Right ventricle myocardium superior (tissue), 1 donor: ENCODE data around the gene MRPL40. TPM values are rescaled to one million over a fixed set of nuclear protein-coding genes. Genes with fewer than 3 reads are reported as not detected.

Source experiments
- ATAC-seq: fragments of 200-7000 bp; cut with Tn5 transposase; one replicate; pipeline ENCODE4 v1.9.1; 2020; ENCODE audit warnings: mild to moderate bottlenecking; ENCODE audit not compliant: poor library complexity
- DNase-seq: peaks from one replicate; pipeline ENCODE4 v3.0.0-alpha.2; 2020
- intact Hi-C: fragments of 100-400 bp; cut with DNase I; formaldehyde crosslinking; loops from one replicate; pipeline ENCODE4 v1.11.2; 2022
- total RNA-seq: library from RNA; stranded (reverse); fragmentation: NEBNext Ultra II Directional; extraction: Animal tissue kit (Norgen Biotek cat#: 25700); gene quantifications from one replicate; pipeline ENCODE4 v1.2.1, GENCODE V29; 2021
- donor health status: DM: no; HTN: yes; CAD: no; lungs with severe emphysema.

Gene MRPL40
- total RNA-seq, 1 donor from 2014 or later: 56.1 TPM

DNA sequence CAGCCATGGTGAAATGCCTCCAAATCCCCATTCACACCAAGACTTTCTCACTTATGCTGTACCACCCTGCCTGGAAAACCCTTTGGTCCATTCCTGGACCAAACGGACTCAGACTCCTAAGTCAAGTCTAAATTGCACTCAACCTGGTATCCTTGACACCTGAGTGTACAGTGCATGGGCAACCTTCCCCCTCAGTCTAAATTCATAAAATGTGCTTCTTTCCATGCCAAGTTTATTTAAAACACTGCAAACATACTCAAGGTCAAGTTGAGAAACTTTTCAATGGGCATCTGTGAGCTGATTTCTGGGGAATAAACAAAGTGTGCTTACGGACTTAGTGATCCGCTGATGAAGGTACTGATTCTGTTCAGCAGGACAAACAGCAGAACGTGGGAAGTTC is 27.2 kb upstream of the MRPL40 start:
- intact Hi-C loops: no loop called here
- ATAC-seq (no peak), DNase-seq (no peak)

- DNase-seq (no peak), ATAC-seq (no peak)
- intact Hi-C loops: no loop called here
Measured at GRCh38 chr22:19405652-19406051, 26.7 kb upstream of the MRPL40 start.

- intact Hi-C loops: no loop called here
Measured at GRCh38 chr22:19406281-19406811, 26.0 kb upstream of the MRPL40 start.

GRCh38 chr22:19406846-19407245 is 25.5 kb upstream of the MRPL40 start:
- intact Hi-C loops: no loop called here
- no peak for DNase-seq
- peak; percentile 71 for ATAC-seq

More at GRCh38 chr22:19406281-19406811, 26.0 kb upstream of the MRPL40 start:
- no peak for ATAC-seq
- DNase-seq: no peak

DNA sequence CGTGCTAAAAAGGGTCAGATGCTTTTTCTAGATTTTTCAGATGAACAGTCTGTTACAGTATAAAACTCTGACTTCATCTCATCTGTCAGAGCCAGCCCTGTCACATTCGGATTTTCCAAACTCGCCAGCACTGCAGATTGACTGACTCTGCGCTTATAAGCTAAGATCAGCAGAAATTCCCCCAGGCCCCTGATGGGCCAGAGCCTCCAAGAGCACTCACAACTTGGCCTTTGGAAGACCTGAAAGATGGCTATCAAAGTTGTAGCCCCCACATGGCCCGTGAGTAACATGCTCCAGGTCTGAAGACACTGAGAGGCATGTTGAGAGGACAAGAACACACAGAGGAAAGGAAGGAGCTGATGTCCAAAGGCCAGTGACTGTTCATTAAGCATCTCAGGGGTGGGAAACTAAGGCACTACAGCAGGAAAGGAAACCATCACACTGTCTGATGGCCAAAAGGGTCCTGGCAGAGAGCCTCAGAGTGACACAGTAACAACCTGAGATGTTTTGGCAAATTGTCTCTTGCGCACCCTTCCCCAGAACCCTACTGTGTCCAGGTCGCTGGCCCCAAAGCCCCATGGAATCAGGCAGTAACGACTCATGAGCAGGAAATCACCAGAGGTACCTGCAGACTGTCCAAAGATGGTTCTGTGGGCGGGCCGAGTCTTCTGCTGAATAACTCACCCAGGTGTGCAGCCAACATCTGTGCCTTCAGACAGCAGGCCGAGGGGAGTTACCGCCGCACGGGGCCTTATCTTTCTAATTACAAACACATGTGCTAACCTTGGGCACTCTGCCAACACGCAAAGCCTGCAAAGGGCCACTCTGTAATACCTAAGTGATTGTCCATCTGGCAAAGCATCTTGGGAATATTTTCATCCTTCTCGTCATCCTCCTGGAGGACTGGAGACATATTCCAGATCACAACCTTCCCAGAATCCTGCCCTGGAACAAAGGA is 24.4 kb upstream of the MRPL40 start:
- no peak for DNase-seq
- intact Hi-C loops: no loop called here
- ATAC-seq: peak; percentile 33

GRCh38 chr22:19410941-19411689 is 21.2 kb upstream of the MRPL40 start:
- DNase-seq (peak; percentile 58), ATAC-seq (peak; percentile 76)
- intact Hi-C loops: no loop called here

DNA sequence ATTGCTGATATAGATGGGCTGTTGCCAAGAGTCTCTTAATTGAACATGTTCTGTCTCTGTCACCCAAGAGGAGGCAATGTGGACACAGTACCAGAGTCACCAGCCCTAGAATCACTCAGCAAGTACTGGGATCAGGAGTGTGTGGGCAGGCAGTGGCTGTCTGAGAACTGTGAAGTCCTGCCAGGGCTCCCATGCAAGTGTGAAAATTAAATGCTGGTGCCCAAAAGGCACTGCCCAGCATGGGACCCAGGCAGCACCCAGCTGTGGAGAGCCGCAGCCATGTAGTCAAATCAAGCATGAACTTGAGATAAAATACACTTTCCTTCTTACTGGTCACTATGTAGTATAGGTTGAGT is 20.7 kb upstream of the MRPL40 start:
- ATAC-seq (peak; percentile 54), DNase-seq (no peak)
- intact Hi-C loops: no loop called here

DNA sequence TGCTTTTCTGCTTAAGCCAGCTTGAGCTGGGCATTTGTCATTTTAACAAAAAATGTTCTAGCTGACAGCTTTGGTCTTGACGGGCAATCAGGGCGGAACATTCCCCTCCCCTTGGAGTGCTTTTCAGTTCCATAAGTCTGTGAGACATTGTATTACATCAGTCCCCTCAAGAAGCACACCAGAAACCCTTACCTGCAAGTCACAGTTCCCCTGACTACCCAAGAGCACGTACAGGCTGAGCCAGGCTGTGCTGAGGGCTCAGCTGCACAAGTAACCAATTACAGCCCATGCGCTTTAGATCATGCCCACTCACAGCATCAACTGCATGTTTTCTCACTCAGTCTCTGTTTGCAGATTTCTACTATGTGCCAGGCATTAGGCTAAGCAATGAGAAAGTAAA is 19.9 kb upstream of the MRPL40 start:
- ATAC-seq (no peak), DNase-seq (no peak)
- intact Hi-C loops: no loop called here

DNA sequence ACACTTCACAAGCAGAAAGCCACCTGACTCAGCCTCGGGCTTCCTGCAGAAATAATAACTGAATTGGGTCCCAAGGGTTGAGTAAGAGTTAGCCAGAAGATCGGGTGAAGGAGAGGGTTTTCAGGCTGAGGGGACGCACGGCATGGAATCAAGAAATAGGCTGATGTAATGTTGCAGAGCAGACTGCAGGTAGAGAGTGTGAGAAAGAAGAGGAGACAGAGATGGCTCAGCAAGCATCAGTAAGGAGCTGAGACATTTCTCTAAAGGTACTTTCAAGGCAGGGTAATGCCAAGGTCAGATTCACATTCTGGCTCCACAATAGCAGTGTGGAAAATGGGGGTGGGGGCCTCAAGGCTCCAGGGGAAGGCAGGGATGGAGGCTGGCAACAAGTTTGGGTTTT is 19.4 kb upstream of the MRPL40 start:
- ATAC-seq (no peak), DNase-seq (no peak)
- intact Hi-C loops: no loop called here

DNA sequence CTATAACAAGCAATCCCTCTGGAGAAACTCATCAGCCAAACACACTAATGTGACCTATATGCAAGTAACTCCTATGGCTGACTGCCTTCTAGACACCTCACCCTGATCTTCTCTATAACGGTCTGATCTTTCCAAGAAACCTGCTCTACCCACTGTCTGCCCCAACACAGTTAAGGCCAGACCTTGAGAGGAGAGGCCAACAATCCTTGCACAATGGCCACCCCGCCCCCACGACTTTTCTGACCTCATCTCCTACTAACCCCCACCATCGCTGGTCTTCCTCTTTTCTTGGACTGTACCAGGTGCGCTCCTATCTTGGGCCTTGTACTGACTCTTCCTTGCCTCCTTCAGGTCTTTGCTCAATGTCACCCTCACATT is 13.3 kb upstream of the MRPL40 start:
- no peak for ATAC-seq
- DNase-seq: peak; percentile 51
- intact Hi-C loops: no loop called here

- no peak for DNase-seq
- peak; percentile 43 for ATAC-seq
- intact Hi-C loops: no loop called here
Measured at GRCh38 chr22:19419464-19420178, 12.7 kb upstream of the MRPL40 start.

GRCh38 chr22:19420321-19420720 is 12.0 kb upstream of the MRPL40 start:
- ATAC-seq: no peak
- no peak for DNase-seq
- intact Hi-C loops: no loop called here

GRCh38 chr22:19422440-19423301 is 9.7 kb upstream of the MRPL40 start:
- intact Hi-C loops: no loop called here
- DNase-seq (no peak), ATAC-seq (no peak)

GRCh38 chr22:19424186-19424500 is 8.2 kb upstream of the MRPL40 start:
- DNase-seq (no peak), ATAC-seq (no peak)

DNA sequence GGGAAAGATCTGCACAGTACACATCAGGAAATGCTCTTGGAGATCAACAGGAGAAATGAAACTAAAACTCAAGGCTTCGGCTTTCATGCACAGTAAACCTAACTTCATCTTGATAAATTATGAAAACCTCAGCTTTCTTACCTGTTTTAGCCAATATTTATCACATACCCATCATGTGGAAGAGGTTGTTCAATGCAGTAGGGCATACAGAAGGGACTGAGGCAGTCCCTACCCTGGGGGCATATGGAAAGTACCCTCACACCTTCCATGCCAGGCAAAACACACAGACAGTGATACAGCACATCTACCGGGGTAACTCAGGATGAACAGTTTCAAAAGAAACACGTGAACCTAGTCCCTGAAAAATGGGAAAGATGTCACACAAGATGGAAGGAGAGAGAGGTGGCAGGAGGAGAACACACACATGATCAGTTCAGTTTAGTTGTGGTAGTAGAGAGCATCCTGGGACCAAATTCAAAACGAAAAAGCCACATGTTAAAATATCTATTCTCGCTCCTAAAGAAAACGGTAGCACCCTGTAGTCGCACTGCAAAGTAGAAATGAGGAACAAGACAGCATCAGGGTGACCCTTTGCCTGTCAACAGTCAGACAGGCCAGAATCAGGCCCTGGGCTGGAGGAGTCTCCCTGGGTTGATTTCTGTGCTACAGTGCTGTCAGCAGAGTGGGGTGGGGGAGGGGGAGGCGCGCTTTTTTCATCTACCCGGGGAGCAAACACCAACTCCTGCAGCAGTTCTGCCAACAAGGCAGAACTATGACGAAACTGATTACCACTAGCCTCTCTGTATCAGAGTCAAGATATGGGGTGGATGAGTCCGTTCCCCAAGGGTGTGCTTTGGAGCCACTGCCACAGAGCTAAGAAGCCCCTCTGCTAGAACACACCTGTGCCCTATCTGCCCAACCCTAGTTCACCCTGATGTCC is 2.1 kb upstream of the MRPL40 start:
- ATAC-seq (no peak), DNase-seq (peak; percentile 46)
- intact Hi-C loops: no loop called here

More at GRCh38 chr22:19424186-19424500, 8.2 kb upstream of the MRPL40 start:
- intact Hi-C loops: no loop called here

DNA sequence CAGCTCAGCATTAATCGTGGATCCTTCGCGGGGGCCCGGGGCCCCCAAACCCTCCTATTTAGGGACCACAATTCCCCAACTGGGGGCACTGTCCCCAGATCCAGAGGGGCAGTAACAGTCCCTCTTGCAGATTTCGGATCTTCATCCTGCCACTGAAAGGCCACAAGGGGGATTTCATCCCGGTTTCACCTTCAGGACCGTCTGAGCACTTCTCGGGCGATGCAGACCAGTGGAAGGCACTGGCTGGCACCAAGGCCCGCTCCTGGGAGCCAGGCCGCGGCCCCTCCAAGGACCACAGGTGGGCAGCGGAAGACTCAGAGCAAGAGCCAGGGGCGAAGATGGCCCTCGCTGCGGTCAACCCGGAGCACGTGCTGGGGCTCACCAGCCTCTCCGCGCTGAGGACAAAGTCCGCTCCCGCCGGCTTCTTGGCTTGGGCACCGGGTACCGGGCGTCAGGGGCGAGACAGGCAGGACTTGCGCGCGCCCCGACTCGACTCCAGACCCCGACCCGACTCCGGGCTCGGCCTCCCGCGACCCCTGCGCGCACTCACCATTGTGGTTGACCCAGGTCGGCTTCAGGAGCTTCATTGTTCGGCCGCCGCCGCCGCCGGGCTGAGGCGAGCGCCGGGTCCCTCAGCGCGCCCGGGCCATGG is 1.3 kb upstream of the MRPL40 start:
- intact Hi-C loops: no loop called here
- ATAC-seq (no peak), DNase-seq (peak; percentile 51)

DNA sequence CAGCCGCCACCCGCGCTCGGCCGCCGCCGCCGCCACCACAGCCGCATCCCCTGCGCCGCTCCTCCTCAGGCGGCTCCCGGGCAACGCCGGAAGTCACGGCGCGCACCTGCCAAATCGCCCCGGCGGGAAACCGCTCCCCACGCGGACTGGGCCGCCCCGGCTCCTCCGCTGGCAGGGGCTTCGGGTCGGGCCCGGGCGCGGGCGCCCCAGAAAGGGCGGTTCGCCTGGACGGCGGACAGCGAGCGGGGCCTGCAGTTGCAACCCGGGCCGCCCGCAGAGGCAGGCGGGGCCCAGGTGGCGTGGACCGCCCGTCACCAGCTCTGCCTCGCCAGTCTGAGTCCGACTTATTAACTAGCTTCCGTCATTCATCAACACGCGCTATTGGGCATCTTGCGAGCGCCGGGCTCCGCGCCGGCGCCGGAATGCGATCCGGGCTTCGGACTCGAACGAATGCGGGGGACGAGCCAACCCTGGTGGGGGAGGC is 654 bp upstream of the MRPL40 start, which contains the start of gene HIRA:
TSS of gene HIRA (minus strand) at position 85 of the 484 bp plus-strand sequence. CDS start 257 bp downstream, outside the sequence.
- ATAC-seq (peak; percentile 86), DNase-seq (peak; percentile 88)
- intact Hi-C loops: no loop called here
